DOHH2 (cell line): ENCODE measurements around the gene CCDC120.

Source experiments
- EZH2phosphoT487 ChIP-seq: fragments of 200-600 bp; sonication (generic); IDR thresholded peaks from 2 replicates; pipeline ENCODE4 v1.6.1; 2017; ENCODE audit warnings: borderline replicate concordance, mild to moderate bottlenecking, antibody characterized with exemption, low read length, moderate library complexity, mixed read lengths
- TF ChIP-seq, protein P1 (sequence below): fragments of 200-600 bp; sonication (generic); IDR thresholded peaks from one replicate; pipeline ENCODE4 v1.5.1; 2014; ENCODE audit warnings: antibody characterized with exemption, mild to moderate bottlenecking, low read depth, low read length; ENCODE audit not compliant: poor library complexity, severe bottlenecking

DNA sequence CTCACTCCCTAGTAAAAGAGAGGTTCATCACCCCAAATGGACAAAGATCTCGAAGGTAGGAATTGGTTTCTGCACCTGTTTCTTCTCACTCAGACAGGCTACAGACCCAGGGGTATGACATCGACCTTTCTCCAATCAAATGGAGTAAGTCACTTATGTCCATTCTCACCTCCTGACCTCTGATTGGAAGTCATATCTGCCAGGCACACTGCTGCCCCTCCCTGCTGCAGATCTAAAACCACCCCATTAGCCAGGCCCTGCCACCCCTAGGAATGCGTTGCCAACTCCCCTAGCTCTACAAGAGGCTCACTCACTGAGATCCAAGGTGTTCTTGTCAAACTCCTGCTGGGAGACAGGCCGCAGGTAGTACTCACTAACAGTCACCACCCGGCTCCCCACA is 57.9 kb downstream of the CCDC120 start:
- TF ChIP-seq, protein P1, sequence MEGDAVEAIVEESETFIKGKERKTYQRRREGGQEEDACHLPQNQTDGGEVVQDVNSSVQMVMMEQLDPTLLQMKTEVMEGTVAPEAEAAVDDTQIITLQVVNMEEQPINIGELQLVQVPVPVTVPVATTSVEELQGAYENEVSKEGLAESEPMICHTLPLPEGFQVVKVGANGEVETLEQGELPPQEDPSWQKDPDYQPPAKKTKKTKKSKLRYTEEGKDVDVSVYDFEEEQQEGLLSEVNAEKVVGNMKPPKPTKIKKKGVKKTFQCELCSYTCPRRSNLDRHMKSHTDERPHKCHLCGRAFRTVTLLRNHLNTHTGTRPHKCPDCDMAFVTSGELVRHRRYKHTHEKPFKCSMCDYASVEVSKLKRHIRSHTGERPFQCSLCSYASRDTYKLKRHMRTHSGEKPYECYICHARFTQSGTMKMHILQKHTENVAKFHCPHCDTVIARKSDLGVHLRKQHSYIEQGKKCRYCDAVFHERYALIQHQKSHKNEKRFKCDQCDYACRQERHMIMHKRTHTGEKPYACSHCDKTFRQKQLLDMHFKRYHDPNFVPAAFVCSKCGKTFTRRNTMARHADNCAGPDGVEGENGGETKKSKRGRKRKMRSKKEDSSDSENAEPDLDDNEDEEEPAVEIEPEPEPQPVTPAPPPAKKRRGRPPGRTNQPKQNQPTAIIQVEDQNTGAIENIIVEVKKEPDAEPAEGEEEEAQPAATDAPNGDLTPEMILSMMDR: no peak
- no peak for TF ChIP-seq EZH2phosphoT487
